ENCODE measurements around the gene EMILIN2. TPM values are rescaled to one million over a fixed set of nuclear protein-coding genes. Genes with fewer than 3 reads are reported as not detected.

Gene EMILIN2
- total RNA-seq, 2 experiments from 2014 or later, result 0.15 to 1.4 TPM

GRCh38 chr18:2912357-2913299 lies 65.8 kb downstream of the EMILIN2 start:
- Histone ChIP-seq H3K4me3 (ENCODE audit: low read depth, low read length, poor library complexity, severe bottlenecking) (no peak overlapping the region), H2AFZ (ENCODE audit: low read length) (no peak overlapping the region), H3K9me3 (ENCODE audit: low read length) (no peaks in the 10 kb centered on the region), H3K27ac (ENCODE audit: low read depth, low read length, poor library complexity, severe bottlenecking) (no peak overlapping the region), H3K4me1 (ENCODE audit: insufficient read depth, low read length, poor library complexity, severe bottlenecking) (peaks cover 19% of the 10 kb centered on the region), H3K79me2 (ENCODE audit: insufficient read depth, low read depth, low read length) (no peaks in the 10 kb centered on the region), H3K4me2 (ENCODE audit: low read length) (no peak overlapping the region), H3K9me2 (ENCODE audit: insufficient read depth, low read length) (no peaks in the 10 kb centered on the region), H4K20me1 (ENCODE audit: insufficient read depth, low read length) (no peaks in the 10 kb centered on the region), H3K36me3 (ENCODE audit: insufficient read depth, low read length) (peaks cover 9% of the 10 kb centered on the region; the same call in 1 of the 2 replicates)
- ChIA-PET CTCF (ENCODE audit: unreplicated experiment) (no interaction called here), POLR2A (interaction anchor here (0.6 to 1.3 kb wide), 2 partner anchors 13 to 97 kb away, joined by 3 to 5 read pairs; no protein-coding TSS in a partner anchor)
- TF ChIP-seq EZH2phosphoT487 (IDR thresholded peaks at IDR 0.05; ENCODE audit: borderline replicate concordance, low read depth, low read length), result no peak
- TF ChIP-seq, protein P1, sequence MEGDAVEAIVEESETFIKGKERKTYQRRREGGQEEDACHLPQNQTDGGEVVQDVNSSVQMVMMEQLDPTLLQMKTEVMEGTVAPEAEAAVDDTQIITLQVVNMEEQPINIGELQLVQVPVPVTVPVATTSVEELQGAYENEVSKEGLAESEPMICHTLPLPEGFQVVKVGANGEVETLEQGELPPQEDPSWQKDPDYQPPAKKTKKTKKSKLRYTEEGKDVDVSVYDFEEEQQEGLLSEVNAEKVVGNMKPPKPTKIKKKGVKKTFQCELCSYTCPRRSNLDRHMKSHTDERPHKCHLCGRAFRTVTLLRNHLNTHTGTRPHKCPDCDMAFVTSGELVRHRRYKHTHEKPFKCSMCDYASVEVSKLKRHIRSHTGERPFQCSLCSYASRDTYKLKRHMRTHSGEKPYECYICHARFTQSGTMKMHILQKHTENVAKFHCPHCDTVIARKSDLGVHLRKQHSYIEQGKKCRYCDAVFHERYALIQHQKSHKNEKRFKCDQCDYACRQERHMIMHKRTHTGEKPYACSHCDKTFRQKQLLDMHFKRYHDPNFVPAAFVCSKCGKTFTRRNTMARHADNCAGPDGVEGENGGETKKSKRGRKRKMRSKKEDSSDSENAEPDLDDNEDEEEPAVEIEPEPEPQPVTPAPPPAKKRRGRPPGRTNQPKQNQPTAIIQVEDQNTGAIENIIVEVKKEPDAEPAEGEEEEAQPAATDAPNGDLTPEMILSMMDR (conservative IDR thresholded peaks at IDR 0.05; ENCODE audit: low read length), result no peak
- BruUV-seq (replicated peaks), result no TSS peak
- intact Hi-C loops (cut with micrococcal nuclease; ENCODE audit: unreplicated experiment), result no loop called here
- DNase-seq (ENCODE audit: low spot score), result no peak

GRCh38 chr18:2913398-2914005 lies 66.7 kb downstream of the EMILIN2 start:
- Histone ChIP-seq H3K79me2 (ENCODE audit: insufficient read depth, low read depth, low read length) (no peaks in the 10 kb centered on the region), H3K27ac (ENCODE audit: low read depth, low read length, poor library complexity, severe bottlenecking) (no peak overlapping the region), H3K4me2 (ENCODE audit: low read length) (no peak overlapping the region), H3K4me3 (ENCODE audit: low read depth, low read length, poor library complexity, severe bottlenecking) (no peak overlapping the region), H4K20me1 (ENCODE audit: insufficient read depth, low read length) (no peaks in the 10 kb centered on the region), H3K36me3 (ENCODE audit: insufficient read depth, low read length) (peaks cover 12% of the 10 kb centered on the region), H3K9me2 (ENCODE audit: insufficient read depth, low read length) (no peaks in the 10 kb centered on the region), H3K4me1 (ENCODE audit: insufficient read depth, low read length, poor library complexity, severe bottlenecking) (peaks cover 27% of the 10 kb centered on the region), H3K9me3 (ENCODE audit: low read length) (no peaks in the 10 kb centered on the region), H2AFZ (ENCODE audit: low read length) (no peak overlapping the region)
- BruUV-seq (replicated peaks), result no TSS peak
- DNase-seq (ENCODE audit: low spot score), result no peak
- CTCF ChIA-PET (ENCODE audit: unreplicated experiment), result no interaction called here
- POLR2A ChIA-PET, result interaction anchor here (0.7 to 1.3 kb wide), 2 partner anchors 14 to 627 kb away, joined by 4 to 5 read pairs; no protein-coding TSS in a partner anchor
- no peak for TF ChIP-seq EZH2phosphoT487 (IDR thresholded peaks at IDR 0.05; ENCODE audit: borderline replicate concordance, low read depth, low read length)
- TF ChIP-seq, protein P1 (conservative IDR thresholded peaks at IDR 0.05; ENCODE audit: low read length), result no peak
- intact Hi-C loops (cut with micrococcal nuclease; ENCODE audit: unreplicated experiment), result no loop called here
